Right cardiac atrium (tissue), 5 donors: Measurements from ENCODE around the gene TRAPPC3L. TPM values are rescaled to one million over a fixed set of nuclear protein-coding genes. Genes with fewer than 3 reads are reported as not detected.

Experiments used
- ATAC-seq, 2 donors: fragments of 200-7000 bp; cut with Tn5 transposase; one replicate each; pipeline versions ENCODE4 v1.8.0 to v1.9.1; 2020; ENCODE audit warnings: moderate library complexity in 2 of 2, mild to moderate bottlenecking in 1 of 2
- DNase-seq, 3 donors: peaks; one replicate each; pipeline ENCODE4 v3.0.0-alpha.2; 2020
- H3K27ac ChIP-seq: one replicate; pipeline ENCODE4 v1.5.1; 2013; ENCODE audit warnings: mild to moderate bottlenecking, low read length, control low read depth, moderate library complexity
- H3K27me3 ChIP-seq: one replicate; pipeline ENCODE4 v1.6.1; 2013; ENCODE audit not compliant: control insufficient read depth, insufficient read depth
- H3K4me1 ChIP-seq: one replicate; pipeline ENCODE4 v1.6.1; 2013; ENCODE audit warnings: low read length; ENCODE audit not compliant: control insufficient read depth, insufficient read depth
- H3K4me3 ChIP-seq: one replicate; pipeline ENCODE4 v1.5.1; 2013; ENCODE audit warnings: low read length, control low read depth
- H3K9me3 ChIP-seq: one replicate; pipeline ENCODE4 v1.6.1; 2013; ENCODE audit warnings: low read length; ENCODE audit not compliant: control insufficient read depth
- WGBS: extraction: QIAGEN DNeasy Blood & Tissue Kit; methylation state at CpG from one replicate; pipeline ENCODE4 v1.1.7; 2013; 5-methylcytosine and 5-hydroxymethylcytosine counted together
- intact Hi-C, 4 donors: fragments of 100-400 bp; cut with DNase I; formaldehyde crosslinking; loops; one replicate each; pipeline versions ENCODE4 v1.11.0 to v1.14.0; 2022 to 2023
- polyA plus RNA-seq: library from polyadenylated mRNA; stranded (reverse); fragments of 200-250 nt; gene quantifications from one replicate; pipeline ENCODE4 v1.2.3, GENCODE V29; 2013
- total RNA-seq, 4 donors: library from RNA; stranded (reverse); fragmentation: NEBNext Ultra II Directional; extraction: Animal tissue kit (Norgen Biotek cat#: 25700); gene quantifications; one replicate each; pipeline ENCODE4 v1.2.1, GENCODE V29; 2021
- donor health status: healthy with polysubstance abuse.
- donor health status: DM: no; HTN: yes; CAD: no.
- donor health status: DM: no; HTN: no; CAD: no.
- donor health status: DM: no; HTN: yes; CAD: no; lungs with severe emphysema.
- donor health status: DM: yes; HTN: yes; CAD: no.

Gene TRAPPC3L
- total and polyA plus RNA-seq, 5 donors: 0.18 to 0.32 (median 0.22) TPM

GRCh38 chr6:116570856-116571682 lies 25.6 kb upstream of the TRAPPC3L start, which contains the start of gene RWDD1:
RWDD1 (plus strand) TSS chr6:116571504; CDS start chr6:116571583, 79 bp downstream.
- Histone ChIP-seq H3K9me3 (no peaks in the 10 kb centered on the region), H3K4me3 (peak within 1 kb of the TSS; percentile 96), H3K4me1 (peaks cover 3% of the 10 kb centered on the region), H3K27ac (peak within 1 kb of the TSS; percentile 98), H3K27me3 (no peaks in the 10 kb centered on the region)
- ATAC-seq (peak; percentile 98), DNase-seq (peak; percentile 100)
- intact Hi-C loops: no loop called here
- under 1% methylated on average over 62 of the region's 62 CpGs for WGBS

GRCh38 chr6:116568821-116569755 lies 23.6 kb upstream of the TRAPPC3L start:
- Histone ChIP-seq H3K4me3 (no peak overlapping the region), H3K9me3 (no peaks in the 10 kb centered on the region), H3K4me1 (peaks cover 3% of the 10 kb centered on the region), H3K27me3 (no peaks in the 10 kb centered on the region), H3K27ac (no peak overlapping the region)
- no peak for DNase-seq
- ATAC-seq: no peak
- WGBS: 66% methylated on average over 7 of the region's 7 CpGs
- intact Hi-C loops: loop anchor here in 2 of 4 donors (10.0 kb wide), 1 partner anchor 294 kb away; the partner anchor contains the start of gene TSPYL1 (in 2 of the 2)

GRCh38 chr6:116568111-116568510 lies 22.6 kb upstream of the TRAPPC3L start:
- H3K27ac ChIP-seq: no peak overlapping the region
- H3K9me3 ChIP-seq: no peaks in the 10 kb centered on the region
- DNase-seq (no peak), ATAC-seq (no peak)
- intact Hi-C loops: loop anchor here in 2 of 4 donors (10.0 kb wide), 1 partner anchor 293 kb away; the partner anchor contains the start of gene TSPYL1 (in 2 of the 2)
- H3K4me1 ChIP-seq: peaks cover 3% of the 10 kb centered on the region
- H3K27me3 ChIP-seq: no peaks in the 10 kb centered on the region
- H3K4me3 ChIP-seq: no peak overlapping the region

DNA sequence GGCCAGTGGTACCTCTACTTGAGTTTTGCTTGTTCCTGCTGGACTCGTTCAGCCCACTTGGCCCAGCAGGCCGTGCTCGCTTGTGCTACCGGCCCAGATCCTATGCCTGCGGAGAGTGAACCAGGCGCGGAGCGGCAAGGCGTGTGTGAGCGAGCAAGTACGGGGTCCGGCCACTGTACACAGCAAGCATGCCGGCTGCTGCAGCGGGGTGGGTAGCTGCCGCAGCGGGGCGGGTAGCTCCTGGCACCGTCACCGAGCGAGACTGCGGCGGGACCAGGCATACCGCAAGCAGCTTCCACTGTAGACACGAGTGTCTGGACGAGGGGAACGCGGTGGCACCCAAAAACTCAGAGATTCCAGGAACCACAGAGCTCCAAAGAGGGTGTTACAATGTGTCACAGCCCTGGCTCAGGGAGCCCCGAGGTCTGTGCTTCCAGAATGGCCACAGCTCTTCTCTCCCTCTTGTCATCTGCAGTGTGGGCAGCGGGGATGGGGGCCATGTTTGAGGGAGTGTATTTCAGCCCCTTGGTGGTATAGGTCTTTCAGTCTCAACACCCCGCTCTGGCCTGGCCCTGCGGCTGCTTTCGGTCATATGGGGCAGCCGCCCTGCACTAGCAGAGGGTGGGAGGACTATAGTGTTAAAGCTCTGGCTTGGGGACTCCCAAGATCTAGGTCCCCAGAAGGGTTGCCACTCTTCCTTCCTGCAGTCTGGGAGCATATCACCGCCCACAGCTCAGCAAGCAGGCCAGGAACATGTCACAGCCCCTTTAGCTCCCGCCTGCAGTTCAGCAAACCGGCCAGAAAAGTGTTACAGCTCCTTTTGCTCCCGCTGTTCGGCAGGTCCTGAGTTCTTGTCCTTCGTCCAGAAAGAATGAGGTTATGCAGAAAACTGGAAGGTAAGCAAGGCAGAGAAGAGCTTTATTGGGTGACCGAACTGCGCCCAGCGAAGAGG lies 19.7 kb upstream of the TRAPPC3L start:
- 41% methylated on average over 42 of the region's 42 CpGs for WGBS
- intact Hi-C loops: loop anchor here in 2 of 4 donors (10.0 kb wide), 1 partner anchor 290 kb away; the partner anchor contains the start of gene TSPYL1 (in 2 of the 2)
- Histone ChIP-seq H3K27ac (no peak overlapping the region), H3K27me3 (no peaks in the 10 kb centered on the region), H3K9me3 (no peaks in the 10 kb centered on the region), H3K4me3 (peak overlapping the region; percentile 38), H3K4me1 (no peaks in the 10 kb centered on the region)
- DNase-seq: peak; percentile 28 to 72 (median 72)
- peak; percentile 61 to 69 for ATAC-seq

DNA sequence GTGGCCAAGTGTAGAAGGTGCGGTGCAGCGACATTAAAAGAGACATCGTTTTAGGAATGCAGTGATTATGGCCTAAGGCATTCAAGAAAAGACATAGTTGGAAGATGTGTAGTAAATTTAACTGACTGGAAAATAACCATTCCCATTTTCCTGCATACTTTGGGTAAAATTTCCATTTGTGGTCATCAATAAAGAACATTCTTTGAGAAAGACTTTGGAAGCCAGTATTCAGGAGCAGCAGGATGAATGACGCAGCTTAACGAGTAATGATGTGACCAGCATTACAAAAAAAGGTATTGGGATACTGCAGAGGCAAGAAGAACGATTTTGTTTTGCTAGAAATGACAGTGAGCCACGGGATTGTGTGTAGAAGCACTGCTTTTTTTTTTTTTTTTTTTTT lies 18.8 kb upstream of the TRAPPC3L start:
- Histone ChIP-seq H3K9me3 (no peaks in the 10 kb centered on the region), H3K27me3 (no peaks in the 10 kb centered on the region), H3K27ac (no peak overlapping the region), H3K4me1 (no peaks in the 10 kb centered on the region), H3K4me3 (no peak overlapping the region)
- intact Hi-C loops: loop anchor here in 2 of 4 donors (10.0 kb wide), 1 partner anchor 290 kb away; the partner anchor contains the start of gene TSPYL1 (in 2 of the 2)
- DNase-seq: no peak
- ATAC-seq: no peak
- WGBS: 79% methylated on average over 7 of the region's 7 CpGs

DNA sequence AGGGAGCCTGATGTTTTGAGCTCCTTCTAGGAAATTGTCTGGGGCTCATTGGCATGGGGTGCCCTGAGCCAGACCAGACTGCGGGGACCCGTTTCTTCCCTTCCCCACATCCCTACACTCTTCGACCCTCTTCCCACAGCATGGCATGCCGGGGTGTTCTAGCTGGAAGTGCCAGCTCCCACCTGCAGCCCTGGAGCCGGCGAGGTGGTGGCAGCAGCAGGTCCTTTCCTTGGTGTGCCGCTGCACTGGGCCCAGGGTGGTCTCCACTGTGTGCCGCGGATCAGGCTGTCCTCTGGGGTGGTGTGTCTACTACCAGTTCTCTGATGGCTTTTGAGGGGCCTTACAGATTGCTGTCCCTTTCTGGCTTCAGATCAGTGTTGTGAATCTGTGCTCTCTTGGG lies 18.3 kb upstream of the TRAPPC3L start:
- WGBS: 94% methylated on average over 9 of the region's 9 CpGs
- H3K27ac ChIP-seq: no peak overlapping the region
- intact Hi-C loops: loop anchor here in 2 of 4 donors (10.0 kb wide), 1 partner anchor 289 kb away; the partner anchor contains the start of gene TSPYL1 (in 2 of the 2)
- DNase-seq (peak in 1 of 3 donors; percentile 39), ATAC-seq (no peak)
- H3K4me1 ChIP-seq: no peaks in the 10 kb centered on the region
- H3K4me3 ChIP-seq: no peak overlapping the region
- no peaks in the 10 kb centered on the region for H3K9me3 ChIP-seq
- no peaks in the 10 kb centered on the region for H3K27me3 ChIP-seq

GRCh38 chr6:116562614-116563013 lies 17.1 kb upstream of the TRAPPC3L start:
- Histone ChIP-seq H3K9me3 (no peaks in the 10 kb centered on the region), H3K27ac (no peak overlapping the region), H3K4me3 (no peak overlapping the region), H3K27me3 (no peaks in the 10 kb centered on the region), H3K4me1 (peaks cover 3% of the 10 kb centered on the region)
- intact Hi-C loops: loop anchor here in 2 of 4 donors (10.0 kb wide), 1 partner anchor 288 kb away; the partner anchor contains the start of gene TSPYL1 (in 2 of the 2)
- DNase-seq: no peak
- ATAC-seq: peak; percentile 71 to 73
- WGBS: 26% methylated on average over 3 of the region's 3 CpGs

- no peaks in the 10 kb centered on the region for H3K27me3 ChIP-seq
- WGBS: 86% methylated on average over 4 of the region's 4 CpGs
- no peak for ATAC-seq
- peak overlapping the region; percentile 74 for H3K27ac ChIP-seq
- no peak overlapping the region for H3K4me3 ChIP-seq
- H3K9me3 ChIP-seq: no peaks in the 10 kb centered on the region
- H3K4me1 ChIP-seq: peaks cover 3% of the 10 kb centered on the region
- DNase-seq: no peak
- intact Hi-C loops: loop anchor here in 2 of 4 donors (10.0 kb wide), 1 partner anchor 287 kb away; the partner anchor contains the start of gene TSPYL1 (in 2 of the 2)
Observed at GRCh38 chr6:116562019-116562403, 16.5 kb upstream of the TRAPPC3L start.

- Histone ChIP-seq H3K9me3 (no peaks in the 10 kb centered on the region), H3K27me3 (no peaks in the 10 kb centered on the region), H3K4me3 (no peak overlapping the region), H3K4me1 (peaks cover 3% of the 10 kb centered on the region), H3K27ac (no peak overlapping the region)
- WGBS: 46% methylated on average over 9 of the region's 9 CpGs
- intact Hi-C loops: loop anchor here in 2 of 4 donors (10.0 kb wide), 1 partner anchor 287 kb away; the partner anchor contains the start of gene TSPYL1 (in 2 of the 2)
- ATAC-seq (peak; percentile 59 to 65), DNase-seq (peak; percentile 62 to 90 (median 80))
Observed at GRCh38 chr6:116561377-116562018, 16.0 kb upstream of the TRAPPC3L start.
